ENCODE results near the gene FAM3A. TPM values are rescaled to one million over a fixed set of nuclear protein-coding genes. Genes with fewer than 3 reads are reported as not detected.

The FAM3A gene
- total and polyA plus RNA-seq, 10 of the 15 experiments (the other 5 are each of a cell fraction or from before 2014, with no cell fraction given), result 0.29 to 21.1 (median 11.4) TPM

DNA sequence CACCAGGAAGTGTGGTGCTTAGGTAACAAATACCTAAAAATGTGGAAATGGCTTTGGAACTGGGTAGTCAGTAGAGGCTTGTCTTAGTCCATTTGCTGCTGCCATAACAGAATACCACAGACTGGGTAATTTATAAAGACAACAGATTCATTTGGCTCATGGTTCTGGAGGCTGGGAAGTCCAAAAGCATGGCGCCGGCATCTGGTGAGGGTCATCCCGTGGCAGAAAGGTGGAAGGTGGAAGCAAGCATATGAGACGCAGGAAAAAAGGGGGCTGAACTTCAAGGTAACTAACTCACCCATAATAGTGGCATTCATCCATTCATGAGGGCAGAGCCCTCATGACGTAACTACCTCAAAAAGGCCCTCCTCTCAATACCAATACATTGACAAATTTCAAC lies 6.6 kb downstream of the FAM3A start (continued):
- TF ChIP-seq, protein P1, sequence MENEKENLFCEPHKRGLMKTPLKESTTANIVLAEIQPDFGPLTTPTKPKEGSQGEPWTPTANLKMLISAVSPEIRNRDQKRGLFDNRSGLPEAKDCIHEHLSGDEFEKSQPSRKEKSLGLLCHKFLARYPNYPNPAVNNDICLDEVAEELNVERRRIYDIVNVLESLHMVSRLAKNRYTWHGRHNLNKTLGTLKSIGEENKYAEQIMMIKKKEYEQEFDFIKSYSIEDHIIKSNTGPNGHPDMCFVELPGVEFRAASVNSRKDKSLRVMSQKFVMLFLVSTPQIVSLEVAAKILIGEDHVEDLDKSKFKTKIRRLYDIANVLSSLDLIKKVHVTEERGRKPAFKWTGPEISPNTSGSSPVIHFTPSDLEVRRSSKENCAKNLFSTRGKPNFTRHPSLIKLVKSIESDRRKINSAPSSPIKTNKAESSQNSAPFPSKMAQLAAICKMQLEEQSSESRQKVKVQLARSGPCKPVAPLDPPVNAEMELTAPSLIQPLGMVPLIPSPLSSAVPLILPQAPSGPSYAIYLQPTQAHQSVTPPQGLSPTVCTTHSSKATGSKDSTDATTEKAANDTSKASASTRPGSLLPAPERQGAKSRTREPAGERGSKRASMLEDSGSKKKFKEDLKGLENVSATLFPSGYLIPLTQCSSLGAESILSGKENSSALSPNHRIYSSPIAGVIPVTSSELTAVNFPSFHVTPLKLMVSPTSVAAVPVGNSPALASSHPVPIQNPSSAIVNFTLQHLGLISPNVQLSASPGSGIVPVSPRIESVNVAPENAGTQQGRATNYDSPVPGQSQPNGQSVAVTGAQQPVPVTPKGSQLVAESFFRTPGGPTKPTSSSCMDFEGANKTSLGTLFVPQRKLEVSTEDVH (IDR thresholded peaks at IDR 0.05; ENCODE audit: low read depth, partially characterized antibody), result no peak
- TF ChIP-seq YY1 (IDR thresholded peaks at IDR 0.05; ENCODE audit: low read depth, low read length), result no peak
- TF ChIP-seq, protein P2, sequence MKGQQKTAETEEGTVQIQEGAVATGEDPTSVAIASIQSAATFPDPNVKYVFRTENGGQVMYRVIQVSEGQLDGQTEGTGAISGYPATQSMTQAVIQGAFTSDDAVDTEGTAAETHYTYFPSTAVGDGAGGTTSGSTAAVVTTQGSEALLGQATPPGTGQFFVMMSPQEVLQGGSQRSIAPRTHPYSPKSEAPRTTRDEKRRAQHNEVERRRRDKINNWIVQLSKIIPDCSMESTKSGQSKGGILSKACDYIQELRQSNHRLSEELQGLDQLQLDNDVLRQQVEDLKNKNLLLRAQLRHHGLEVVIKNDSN (IDR thresholded peaks at IDR 0.05; ENCODE audit: borderline replicate concordance, extremely low read length, insufficient read depth, low read depth, low read length), result no peak

- in situ Hi-C loops (cut with MboI), result no loop called here
- SMC1A ChIA-PET (ENCODE audit: uncharacterized antibody, unreplicated experiment), result no interaction called here
- TF ChIP-seq ZSCAN29 (IDR thresholded peaks at IDR 0.05) (no peak), EP300 (IDR thresholded peaks at IDR 0.05; ENCODE audit: borderline replicate concordance in 1 of 2, control insufficient read depth in 1 of 2, low read depth in 2 of 2, low read length in 2 of 2) (no peak), SUPT20H (IDR thresholded peaks at IDR 0.05; ENCODE audit: borderline replicate concordance, control insufficient read depth, low read depth, low read length) (no peak), HDAC6 (IDR thresholded peaks at IDR 0.05; ENCODE audit: unreplicated experiment) (no peak), PKNOX1 (IDR thresholded peaks at IDR 0.05) (no peak), NBN (IDR thresholded peaks at IDR 0.05) (no peak), BACH1 (IDR thresholded peaks at IDR 0.05; ENCODE audit: borderline replicate concordance) (no peak), CBX5 (IDR thresholded peaks at IDR 0.05; ENCODE audit: low read depth) (no peak), FOXM1 (IDR thresholded peaks at IDR 0.05; ENCODE audit: low read depth, low read length) (no peak), NR2C1 (IDR thresholded peaks at IDR 0.05) (no peak), KAT2A (conservative IDR thresholded peaks at IDR 0.05; ENCODE audit: control insufficient read depth, low read depth, low read length) (no peak), JUND (IDR thresholded peaks at IDR 0.05; ENCODE audit: low read depth, low read length) (no peak)
- TF ChIP-seq, protein P3, sequence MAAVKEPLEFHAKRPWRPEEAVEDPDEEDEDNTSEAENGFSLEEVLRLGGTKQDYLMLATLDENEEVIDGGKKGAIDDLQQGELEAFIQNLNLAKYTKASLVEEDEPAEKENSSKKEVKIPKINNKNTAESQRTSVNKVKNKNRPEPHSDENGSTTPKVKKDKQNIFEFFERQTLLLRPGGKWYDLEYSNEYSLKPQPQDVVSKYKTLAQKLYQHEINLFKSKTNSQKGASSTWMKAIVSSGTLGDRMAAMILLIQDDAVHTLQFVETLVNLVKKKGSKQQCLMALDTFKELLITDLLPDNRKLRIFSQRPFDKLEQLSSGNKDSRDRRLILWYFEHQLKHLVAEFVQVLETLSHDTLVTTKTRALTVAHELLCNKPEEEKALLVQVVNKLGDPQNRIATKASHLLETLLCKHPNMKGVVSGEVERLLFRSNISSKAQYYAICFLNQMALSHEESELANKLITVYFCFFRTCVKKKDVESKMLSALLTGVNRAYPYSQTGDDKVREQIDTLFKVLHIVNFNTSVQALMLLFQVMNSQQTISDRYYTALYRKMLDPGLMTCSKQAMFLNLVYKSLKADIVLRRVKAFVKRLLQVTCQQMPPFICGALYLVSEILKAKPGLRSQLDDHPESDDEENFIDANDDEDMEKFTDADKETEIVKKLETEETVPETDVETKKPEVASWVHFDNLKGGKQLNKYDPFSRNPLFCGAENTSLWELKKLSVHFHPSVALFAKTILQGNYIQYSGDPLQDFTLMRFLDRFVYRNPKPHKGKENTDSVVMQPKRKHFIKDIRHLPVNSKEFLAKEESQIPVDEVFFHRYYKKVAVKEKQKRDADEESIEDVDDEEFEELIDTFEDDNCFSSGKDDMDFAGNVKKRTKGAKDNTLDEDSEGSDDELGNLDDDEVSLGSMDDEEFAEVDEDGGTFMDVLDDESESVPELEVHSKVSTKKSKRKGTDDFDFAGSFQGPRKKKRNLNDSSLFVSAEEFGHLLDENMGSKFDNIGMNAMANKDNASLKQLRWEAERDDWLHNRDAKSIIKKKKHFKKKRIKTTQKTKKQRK (IDR thresholded peaks at IDR 0.05; ENCODE audit: low read depth, low read length), result no peak
These were observed 7.7 kb downstream of the FAM3A start for GRCh38 chrX:154508384-154508745.

More at GRCh38 chrX:154508384-154508745, 7.7 kb downstream of the FAM3A start:
- intact Hi-C loops (cut with micrococcal nuclease; ENCODE audit: unreplicated experiment), result no loop called here
- ChIA-PET POLR2A (no interaction called here), RAD21 (ENCODE audit: unreplicated experiment) (no interaction called here), CTCF (no interaction called here)
- no peak overlapping the region for H3K4me3 ChIP-seq
- no peak for FAIRE-seq
- DNase-seq (ENCODE audit: low read depth, low spot score), result no peak
- no peaks in the 10 kb centered on the region; the same call in 2 of the 3 replicates for H3K9me3 ChIP-seq (replicated peaks; ENCODE audit: control insufficient read depth, insufficient read depth, low read length)
- no peak overlapping the region for H3K4me2 ChIP-seq (ENCODE audit: control insufficient read depth, insufficient read depth)
- BruUV-seq (replicated peaks), result no TSS peak
- no peaks in the 10 kb centered on the region for H3K4me1 ChIP-seq (ENCODE audit: control insufficient read depth, insufficient read depth, low read length)
- no peaks in the 10 kb centered on the region for H3K79me2 ChIP-seq (ENCODE audit: control insufficient read depth, insufficient read depth, low read length)
- no peaks in the 10 kb centered on the region for H4K20me1 ChIP-seq (ENCODE audit: control insufficient read depth, insufficient read depth)
- 58% methylated on average over 13 of the region's 13 CpGs for WGBS (ENCODE audit: insufficient coverage, insufficient replicate concordance, low lambda C conversion rate, missing lambda C conversion rate)
- H3K36me3 ChIP-seq (ENCODE audit: control insufficient read depth in 2 of 2, insufficient read depth in 2 of 2, low read length in 1 of 2), result no peaks in the 10 kb centered on the region
- H3K27me3 ChIP-seq (replicated peaks in 1 of 2; ENCODE audit: control insufficient read depth in 2 of 2, insufficient read depth in 2 of 2, low read length in 1 of 2), result no peaks in the 10 kb centered on the region
- ATAC-seq, result no peak
- H3K9ac ChIP-seq (ENCODE audit: control insufficient read depth, insufficient read depth, low read length), result no peak overlapping the region
- H2AFZ ChIP-seq (ENCODE audit: control insufficient read depth, low read depth, low read length), result no peak overlapping the region
- H3K27ac ChIP-seq (ENCODE audit: control insufficient read depth, insufficient read depth), result no peak overlapping the region
